DOHH2 (cell line): Measurements from ENCODE around the gene BPTF.

Experiments used
- EZH2phosphoT487 ChIP-seq: fragments of 200-600 bp; sonication (generic); IDR thresholded peaks from 2 replicates; pipeline ENCODE4 v1.6.1; 2017; ENCODE audit warnings: borderline replicate concordance, mild to moderate bottlenecking, antibody characterized with exemption, low read length, moderate library complexity, mixed read lengths
- TF ChIP-seq, protein P1 (sequence below): fragments of 200-600 bp; sonication (generic); IDR thresholded peaks from one replicate; pipeline ENCODE4 v1.5.1; 2014; ENCODE audit warnings: antibody characterized with exemption, mild to moderate bottlenecking, low read depth, low read length; ENCODE audit not compliant: poor library complexity, severe bottlenecking

DNA sequence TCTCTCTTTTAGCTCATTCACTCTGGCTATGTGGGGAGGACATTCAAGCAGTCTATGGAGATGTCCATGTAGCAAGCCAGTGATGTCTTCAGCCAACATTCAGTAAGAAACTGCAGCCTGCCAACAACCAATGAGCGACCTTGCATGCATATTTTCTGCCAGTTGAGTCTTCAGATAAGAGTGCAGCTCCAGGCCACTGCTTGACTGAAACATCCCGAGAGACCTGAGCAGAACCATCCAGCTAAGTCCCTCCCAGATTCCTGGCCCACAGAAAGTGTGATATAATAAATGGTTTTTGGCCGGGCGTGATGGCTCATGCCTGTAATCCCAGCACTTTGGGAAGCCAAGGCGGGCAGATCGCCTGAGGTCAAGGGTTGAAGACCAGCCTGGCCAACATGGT, 181.5 kb downstream of the BPTF start:
- TF ChIP-seq, protein P1, sequence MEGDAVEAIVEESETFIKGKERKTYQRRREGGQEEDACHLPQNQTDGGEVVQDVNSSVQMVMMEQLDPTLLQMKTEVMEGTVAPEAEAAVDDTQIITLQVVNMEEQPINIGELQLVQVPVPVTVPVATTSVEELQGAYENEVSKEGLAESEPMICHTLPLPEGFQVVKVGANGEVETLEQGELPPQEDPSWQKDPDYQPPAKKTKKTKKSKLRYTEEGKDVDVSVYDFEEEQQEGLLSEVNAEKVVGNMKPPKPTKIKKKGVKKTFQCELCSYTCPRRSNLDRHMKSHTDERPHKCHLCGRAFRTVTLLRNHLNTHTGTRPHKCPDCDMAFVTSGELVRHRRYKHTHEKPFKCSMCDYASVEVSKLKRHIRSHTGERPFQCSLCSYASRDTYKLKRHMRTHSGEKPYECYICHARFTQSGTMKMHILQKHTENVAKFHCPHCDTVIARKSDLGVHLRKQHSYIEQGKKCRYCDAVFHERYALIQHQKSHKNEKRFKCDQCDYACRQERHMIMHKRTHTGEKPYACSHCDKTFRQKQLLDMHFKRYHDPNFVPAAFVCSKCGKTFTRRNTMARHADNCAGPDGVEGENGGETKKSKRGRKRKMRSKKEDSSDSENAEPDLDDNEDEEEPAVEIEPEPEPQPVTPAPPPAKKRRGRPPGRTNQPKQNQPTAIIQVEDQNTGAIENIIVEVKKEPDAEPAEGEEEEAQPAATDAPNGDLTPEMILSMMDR, result no peak
- TF ChIP-seq EZH2phosphoT487, result no peak
